Measurements from ENCODE around the gene ZFHX3. TPM values are rescaled to one million over a fixed set of nuclear protein-coding genes. Genes with fewer than 3 reads are reported as not detected.

The ZFHX3 gene
- total and polyA plus RNA-seq, 2 donors (not counting 3 experiments of a cell fraction or from before 2014, with no cell fraction given): 3.7 to 18.8 TPM

DNA sequence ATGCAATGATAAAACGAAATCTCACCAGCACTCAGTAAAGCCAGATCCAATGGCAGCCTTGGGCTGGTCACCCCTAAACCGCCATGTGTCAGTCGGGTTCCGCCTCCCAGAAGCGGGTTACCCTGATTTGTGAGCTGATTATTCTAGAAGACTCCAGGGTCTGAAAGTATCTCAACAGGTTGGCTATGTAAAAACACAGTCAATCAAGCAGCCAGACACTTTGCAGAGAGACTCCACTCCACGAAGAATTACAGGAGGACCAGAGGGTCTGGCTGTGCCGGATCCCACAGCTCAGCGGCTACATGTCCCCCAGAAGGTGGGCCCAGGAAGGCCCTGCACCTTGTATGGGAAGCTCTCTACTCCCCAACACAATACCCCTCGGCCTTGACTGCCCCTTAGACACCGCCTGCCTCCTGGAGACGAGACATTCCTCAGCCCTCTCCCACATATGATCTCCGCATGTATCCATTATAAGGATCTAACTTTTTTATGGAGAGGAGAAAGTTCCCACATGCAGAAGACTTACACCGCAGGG lies 23.3 kb downstream of the ZFHX3 start:
- CTCF ChIA-PET: interaction anchor here (0.8 to 1.3 kb wide), 3 partner anchors 47 to 192 kb away, joined by 3 to 7 read pairs (median 3); no protein-coding TSS in a partner anchor
- no peaks in the 10 kb centered on the region for H3K9me3 ChIP-seq (replicated peaks; ENCODE audit: control insufficient read depth, insufficient read depth, low read length)
- dilution Hi-C loops (cut with MboI; ENCODE audit: extremely low pct_ligation_motif_present, low sequenced_read_pairs): no loop called here
- no peak for FAIRE-seq
- H3K4me3 ChIP-seq (replicated peaks in 1 of 3; ENCODE audit: insufficient read depth in 1 of 3, low read depth in 1 of 3, low read length in 3 of 3): no peak overlapping the region
- H3K9ac ChIP-seq (replicated peaks; ENCODE audit: extremely low read depth, insufficient read depth, low read length): no peak overlapping the region
- BruUV-seq (replicated peaks): no TSS peak
- no peak overlapping the region for H3K27ac ChIP-seq (ENCODE audit: insufficient read depth, low read depth, low read length)
- H3K4me1 ChIP-seq (ENCODE audit: control insufficient read depth, extremely low read depth, insufficient read depth, low read length): peaks cover 17% of the 10 kb centered on the region
- H3K9me1 ChIP-seq (replicated peaks; ENCODE audit: control insufficient read depth, extremely low read depth, insufficient read depth, low read length): no peaks in the 10 kb centered on the region
- DNase-seq (ENCODE audit: low read depth, low spot score): no peak
- no peak for TF ChIP-seq GATA2 (IDR thresholded peaks at IDR 0.05; ENCODE audit: insufficient read depth, insufficient read length, low read depth, low read length)
- TF ChIP-seq, protein P1, sequence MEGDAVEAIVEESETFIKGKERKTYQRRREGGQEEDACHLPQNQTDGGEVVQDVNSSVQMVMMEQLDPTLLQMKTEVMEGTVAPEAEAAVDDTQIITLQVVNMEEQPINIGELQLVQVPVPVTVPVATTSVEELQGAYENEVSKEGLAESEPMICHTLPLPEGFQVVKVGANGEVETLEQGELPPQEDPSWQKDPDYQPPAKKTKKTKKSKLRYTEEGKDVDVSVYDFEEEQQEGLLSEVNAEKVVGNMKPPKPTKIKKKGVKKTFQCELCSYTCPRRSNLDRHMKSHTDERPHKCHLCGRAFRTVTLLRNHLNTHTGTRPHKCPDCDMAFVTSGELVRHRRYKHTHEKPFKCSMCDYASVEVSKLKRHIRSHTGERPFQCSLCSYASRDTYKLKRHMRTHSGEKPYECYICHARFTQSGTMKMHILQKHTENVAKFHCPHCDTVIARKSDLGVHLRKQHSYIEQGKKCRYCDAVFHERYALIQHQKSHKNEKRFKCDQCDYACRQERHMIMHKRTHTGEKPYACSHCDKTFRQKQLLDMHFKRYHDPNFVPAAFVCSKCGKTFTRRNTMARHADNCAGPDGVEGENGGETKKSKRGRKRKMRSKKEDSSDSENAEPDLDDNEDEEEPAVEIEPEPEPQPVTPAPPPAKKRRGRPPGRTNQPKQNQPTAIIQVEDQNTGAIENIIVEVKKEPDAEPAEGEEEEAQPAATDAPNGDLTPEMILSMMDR (IDR thresholded peaks at IDR 0.05; ENCODE audit: extremely low read depth in 1 of 2, insufficient read depth in 1 of 2, low read depth in 1 of 2, low read length in 2 of 2): no peak
- no peak for TF ChIP-seq POLR2AphosphoS5 (IDR thresholded peaks at IDR 0.05; ENCODE audit: insufficient read depth, low read depth, low read length)
- no peak for TF ChIP-seq JUN (IDR thresholded peaks at IDR 0.05; ENCODE audit: borderline replicate concordance, insufficient read depth, insufficient read length, low read depth)
- H4K20me1 ChIP-seq (replicated peaks; ENCODE audit: control insufficient read depth, extremely low read depth, insufficient read depth, low read length): no peaks in the 10 kb centered on the region
- POLR2A ChIA-PET: no interaction called here
- no peak overlapping the region for H2AFZ ChIP-seq (ENCODE audit: low read depth, low read length)
- no peaks in the 10 kb centered on the region for H3K27me3 ChIP-seq (ENCODE audit: control insufficient read depth in 2 of 2, insufficient read depth in 2 of 2, low read length in 2 of 2)
- H3K4me2 ChIP-seq (ENCODE audit: insufficient read depth, low read length): no peak overlapping the region
- peaks cover 27% of the 10 kb centered on the region for H3K79me2 ChIP-seq (ENCODE audit: control insufficient read depth, insufficient read depth, low read length)
- H3K36me3 ChIP-seq (ENCODE audit: control insufficient read depth in 2 of 2, extremely low read depth in 1 of 2, insufficient read depth in 2 of 2, low read length in 2 of 2): no peaks in the 10 kb centered on the region
- intact Hi-C loops (cut with micrococcal nuclease): loop anchor here (1.0 kb wide), 1 partner anchor 24 kb away; the partner anchor contains the start of gene ZFHX3

Measured in endothelial cell of umbilical vein (primary cell).